Activated B cell treated with CpG ODN at 0.5 μM for 24 hours (primary cell): ENCODE measurements around the gene PHACTR1. TPM values are rescaled to one million over a fixed set of nuclear protein-coding genes. Genes with fewer than 3 reads are reported as not detected.
A peak's percentile ranks its signal among the peaks of the same experiment; 100 is the strongest.

ENCODE experiments used
- ATAC-seq: fragments of 200-7000 bp; cut with Tn5 transposase; one replicate; pipeline ENCODE4 v1.10.0; 2021; ENCODE audit warnings: low read depth, mild to moderate bottlenecking, moderate library complexity
- CTCF ChIA-PET: fragments of 350-600 bp; sonication (Branson Sonifier 250); formaldehyde crosslinking; loops from one replicate; lab custom pipeline; 2021; ENCODE audit warnings: antibody characterized with exemption; lab: Charles Lee
- POLR2A ChIA-PET: fragments of 350-600 bp; sonication (Branson Sonifier 250); formaldehyde crosslinking; loops from one replicate; lab custom pipeline; 2021; ENCODE audit warnings: antibody characterized with exemption; lab: Charles Lee
- DNase-seq: peaks from one replicate; pipeline ENCODE4 v3.0.0; 2022
- H3K27ac Mint-ChIP-seq: one replicate; pipeline ENCODE4 v1.8.0; 2020; ENCODE audit warnings: mixed read lengths
- H3K27me3 Mint-ChIP-seq: one replicate; pipeline ENCODE4 v1.8.0; 2021; ENCODE audit warnings: mixed read lengths
- H3K36me3 Mint-ChIP-seq: one replicate; pipeline ENCODE4 v1.8.0; 2021; ENCODE audit warnings: low read depth, mixed read lengths
- H3K4me1 Mint-ChIP-seq: one replicate; pipeline ENCODE4 v1.8.0; 2021; ENCODE audit warnings: mixed read lengths
- H3K4me3 Mint-ChIP-seq: one replicate; pipeline ENCODE4 v1.8.0; 2020; ENCODE audit warnings: mild to moderate bottlenecking, mixed read lengths
- H3K9me3 Mint-ChIP-seq: one replicate; pipeline ENCODE4 v1.8.0; 2020; ENCODE audit warnings: mixed read lengths
- intact Hi-C: fragments of 100-400 bp; cut with micrococcal nuclease; formaldehyde crosslinking; loops from one replicate; pipeline ENCODE4 v1.15.1; 2024
- total RNA-seq: library from RNA; stranded (reverse); gene quantifications from 2 replicates; pipeline ENCODE4 v1.2.3, GENCODE V29; 2022
- TF ChIP-seq, protein P1 (sequence below): fragments of 200-600 bp; IDR thresholded peaks from one replicate; pipeline ENCODE4 v1.8.0; 2022; ENCODE audit warnings: antibody characterized with exemption, mild to moderate bottlenecking

PHACTR1 gene
- total RNA-seq, 1 donor from 2014 or later: 115 TPM

DNA sequence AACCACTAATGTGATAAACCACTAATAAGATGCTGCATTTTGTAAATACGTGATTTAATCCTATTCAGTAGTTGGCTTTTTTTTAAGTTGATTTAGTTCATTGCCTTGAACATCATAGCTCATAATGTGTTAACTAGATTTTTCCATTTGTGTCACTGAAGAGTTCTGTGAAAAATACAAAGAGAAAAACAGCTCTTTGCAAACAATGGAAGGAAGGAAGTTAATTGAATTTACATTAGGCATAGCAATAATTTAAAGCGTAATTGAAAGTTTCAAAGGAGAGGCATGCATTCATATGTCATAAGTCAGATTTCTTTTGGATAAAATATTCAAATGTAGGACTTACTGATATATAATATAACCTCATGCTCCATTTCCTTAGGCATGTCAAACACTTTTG lies 509.5 kb downstream of the PHACTR1 start:
- no peak overlapping the region for H3K4me3 Mint-ChIP-seq
- peaks cover 2% of the 10 kb centered on the region for H3K27me3 Mint-ChIP-seq
- no peaks in the 10 kb centered on the region for H3K9me3 Mint-ChIP-seq
- TF ChIP-seq, protein P1, sequence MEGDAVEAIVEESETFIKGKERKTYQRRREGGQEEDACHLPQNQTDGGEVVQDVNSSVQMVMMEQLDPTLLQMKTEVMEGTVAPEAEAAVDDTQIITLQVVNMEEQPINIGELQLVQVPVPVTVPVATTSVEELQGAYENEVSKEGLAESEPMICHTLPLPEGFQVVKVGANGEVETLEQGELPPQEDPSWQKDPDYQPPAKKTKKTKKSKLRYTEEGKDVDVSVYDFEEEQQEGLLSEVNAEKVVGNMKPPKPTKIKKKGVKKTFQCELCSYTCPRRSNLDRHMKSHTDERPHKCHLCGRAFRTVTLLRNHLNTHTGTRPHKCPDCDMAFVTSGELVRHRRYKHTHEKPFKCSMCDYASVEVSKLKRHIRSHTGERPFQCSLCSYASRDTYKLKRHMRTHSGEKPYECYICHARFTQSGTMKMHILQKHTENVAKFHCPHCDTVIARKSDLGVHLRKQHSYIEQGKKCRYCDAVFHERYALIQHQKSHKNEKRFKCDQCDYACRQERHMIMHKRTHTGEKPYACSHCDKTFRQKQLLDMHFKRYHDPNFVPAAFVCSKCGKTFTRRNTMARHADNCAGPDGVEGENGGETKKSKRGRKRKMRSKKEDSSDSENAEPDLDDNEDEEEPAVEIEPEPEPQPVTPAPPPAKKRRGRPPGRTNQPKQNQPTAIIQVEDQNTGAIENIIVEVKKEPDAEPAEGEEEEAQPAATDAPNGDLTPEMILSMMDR: no peak
- peaks cover 18% of the 10 kb centered on the region for H3K4me1 Mint-ChIP-seq
- intact Hi-C loops: no loop called here
- ChIA-PET POLR2A (no interaction called here), CTCF (no interaction called here)
- DNase-seq (no peak), ATAC-seq (no peak)
- no peak overlapping the region for H3K27ac Mint-ChIP-seq
- no peaks in the 10 kb centered on the region for H3K36me3 Mint-ChIP-seq

DNA sequence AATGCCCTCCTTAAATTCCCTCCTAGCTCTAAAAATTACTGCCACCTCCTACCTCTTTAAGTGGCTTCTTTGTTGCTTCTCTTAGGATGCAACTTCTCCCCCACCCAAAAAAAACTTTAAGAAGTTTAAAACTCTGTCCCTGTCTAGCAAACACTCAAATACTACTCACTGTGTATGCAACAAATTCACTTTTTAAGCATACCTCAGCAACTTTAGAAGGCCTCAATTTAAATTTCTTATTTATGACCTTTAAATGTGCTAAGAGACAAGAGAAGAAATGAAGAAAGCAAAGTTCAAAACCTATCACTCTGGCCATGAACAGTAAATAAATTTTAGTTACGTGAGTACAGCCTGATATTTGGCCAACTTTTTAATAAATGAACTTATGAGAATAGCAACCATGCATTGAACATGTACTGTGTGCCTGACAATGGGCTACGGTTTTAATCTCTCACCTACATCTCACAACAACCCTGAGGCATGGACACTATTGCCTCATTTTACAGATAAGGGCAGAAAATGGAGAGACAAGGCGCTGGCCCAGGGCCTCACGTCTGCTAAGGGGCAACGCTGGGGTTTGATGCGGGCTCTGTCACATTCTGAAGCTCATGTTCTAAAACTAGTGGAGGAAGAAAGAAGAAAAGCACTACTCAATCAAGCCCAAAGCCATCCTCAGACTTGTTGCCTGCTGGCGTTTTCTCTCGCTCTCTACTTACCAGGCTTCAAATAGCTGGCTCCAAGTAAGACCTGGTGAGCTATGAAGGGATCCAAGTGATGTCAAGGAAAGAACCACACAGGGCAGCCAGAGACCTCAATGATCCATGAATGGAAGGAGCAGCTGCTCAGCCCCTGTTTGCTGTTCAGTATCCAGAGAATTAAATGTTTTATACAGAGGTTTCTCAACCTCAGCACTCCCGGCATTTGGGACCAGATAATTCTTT lies 512.0 kb downstream of the PHACTR1 start:
- Mint-ChIP-seq H3K9me3 (no peaks in the 10 kb centered on the region), H3K4me3 (no peak overlapping the region), H3K36me3 (no peaks in the 10 kb centered on the region), H3K27me3 (peaks cover 7% of the 10 kb centered on the region), H3K27ac (no peak overlapping the region), H3K4me1 (peaks cover 30% of the 10 kb centered on the region)
- ChIA-PET POLR2A (interaction anchor here (1.0 to 2.0 kb wide), 2 partner anchors 46 to 100 kb away, joined by 4 to 7 read pairs; partner anchors contain the start of gene TBC1D7), CTCF (interaction anchor here (1.0 to 1.3 kb wide), 2 partner anchors 50 to 103 kb away, joined by 3 read pairs; no protein-coding TSS in a partner anchor)
- no peak for ATAC-seq
- TF ChIP-seq, protein P1: no peak
- intact Hi-C loops: loop anchor here (1.0 to 2.0 kb wide), 3 partner anchors 44 to 103 kb away; no protein-coding TSS in a partner anchor
- DNase-seq: no peak

DNA sequence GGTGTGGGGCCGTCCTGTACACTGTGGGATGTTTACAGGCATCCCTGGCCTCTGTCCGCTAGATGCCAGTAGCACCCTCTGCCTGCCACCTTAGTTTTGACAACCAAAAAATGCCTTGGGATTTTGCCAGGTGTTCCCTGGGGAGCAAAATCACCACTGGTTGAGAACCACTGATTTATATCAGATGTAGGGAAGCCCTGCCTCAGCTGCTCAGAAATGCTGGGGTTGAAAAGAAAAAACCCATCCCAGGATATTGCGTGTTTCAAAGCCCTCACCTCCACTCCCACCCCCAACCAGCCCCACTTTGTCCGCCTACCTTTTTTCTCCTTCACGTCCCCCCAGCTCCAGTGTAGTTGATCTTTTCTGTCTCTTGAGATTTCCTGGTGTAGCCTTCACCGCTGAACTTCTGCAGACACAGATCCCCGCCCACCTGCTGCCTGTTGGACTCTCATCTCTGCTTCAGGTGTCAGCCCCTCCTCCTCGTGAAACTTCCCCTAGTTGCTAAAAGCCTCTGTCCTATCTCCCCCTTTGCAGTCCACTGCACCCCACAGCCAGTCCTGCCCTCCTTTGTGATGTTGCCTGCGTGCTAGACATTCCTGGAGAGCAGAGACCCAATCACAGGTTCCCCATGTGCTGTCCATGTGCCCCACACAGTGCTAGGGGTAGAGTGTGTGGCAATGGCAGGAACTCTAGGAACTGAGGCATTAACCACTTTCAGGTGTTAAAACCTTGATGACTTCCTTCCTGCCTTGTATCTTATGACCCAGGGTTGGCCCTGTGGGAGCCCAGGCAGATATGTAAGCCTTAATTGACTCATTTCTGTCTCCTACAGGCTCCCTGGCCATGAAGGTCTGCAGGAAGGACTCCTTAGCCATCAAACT lies 512.9 kb downstream of the PHACTR1 start:
- peak; percentile 84 for ATAC-seq
- Mint-ChIP-seq H3K4me3 (peak overlapping the region; percentile 7), H3K36me3 (no peaks in the 10 kb centered on the region), H3K27me3 (peaks cover 7% of the 10 kb centered on the region), H3K4me1 (peaks cover 30% of the 10 kb centered on the region), H3K9me3 (no peaks in the 10 kb centered on the region), H3K27ac (peak overlapping the region; percentile 27)
- intact Hi-C loops: loop anchor here (1.0 to 2.0 kb wide), 3 partner anchors 43 to 102 kb away; no protein-coding TSS in a partner anchor
- TF ChIP-seq, protein P1: no peak
- peak; percentile 28 for DNase-seq
- ChIA-PET CTCF (interaction anchor here (1.0 kb wide), 1 partner anchor 49 kb away, joined by 3 read pairs; no protein-coding TSS in a partner anchor), POLR2A (interaction anchor here (1.0 to 2.0 kb wide), 4 partner anchors 31 to 99 kb away, joined by 4 to 7 read pairs (median 5); partner anchors contain the start of gene TBC1D7)

DNA sequence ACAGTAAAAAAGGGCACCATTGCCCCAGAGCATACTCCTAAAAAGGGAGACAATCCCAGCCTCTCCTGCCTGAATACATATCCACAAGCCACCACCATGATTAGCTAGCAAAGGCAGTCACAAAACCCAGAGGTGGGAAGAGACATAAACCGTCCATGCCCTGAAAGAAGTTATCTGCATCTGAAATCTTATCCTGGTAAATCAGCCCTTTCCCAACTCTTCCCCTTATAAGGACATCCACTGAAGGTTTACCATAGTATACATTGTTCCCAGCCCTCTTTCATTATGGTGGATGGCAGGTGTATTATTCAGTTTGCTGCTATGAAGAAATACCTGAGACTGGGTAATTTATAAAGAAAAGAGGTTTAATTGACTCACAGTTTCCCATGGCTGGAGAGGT lies 516.5 kb downstream of the PHACTR1 start:
- no peak overlapping the region for H3K4me3 Mint-ChIP-seq
- no peaks in the 10 kb centered on the region for H3K9me3 Mint-ChIP-seq
- POLR2A ChIA-PET: no interaction called here
- no peaks in the 10 kb centered on the region for H3K36me3 Mint-ChIP-seq
- CTCF ChIA-PET: interaction anchor here (1.1 kb wide), 1 partner anchor 45 kb away, joined by 3 read pairs; no protein-coding TSS in a partner anchor
- no peak for DNase-seq
- intact Hi-C loops: no loop called here
- no peak for ATAC-seq
- TF ChIP-seq, protein P1: no peak
- peaks cover 7% of the 10 kb centered on the region for H3K27me3 Mint-ChIP-seq
- peaks cover 44% of the 10 kb centered on the region for H3K4me1 Mint-ChIP-seq
- peak overlapping the region; percentile 18 for H3K27ac Mint-ChIP-seq
